Mucosa of stomach (tissue), 1 donor: ENCODE results near the gene PLSCR1.
"Not testable (repeated sequence)": the region's sequence is repeated elsewhere in the genome, so short reads cannot be mapped to it uniquely, and the experiment has no call there.

Source experiments
- H3K27me3 ChIP-seq: one replicate; pipeline ENCODE4 v1.7.0; 2013; ENCODE audit warnings: mild to moderate bottlenecking, low read length; ENCODE audit not compliant: control insufficient read depth, insufficient read depth
- H3K36me3 ChIP-seq: one replicate; pipeline ENCODE4 v1.7.0; 2013; ENCODE audit warnings: low read length; ENCODE audit not compliant: control insufficient read depth, insufficient read depth
- H3K4me1 ChIP-seq: one replicate; pipeline ENCODE4 v1.7.0; 2013; ENCODE audit warnings: mild to moderate bottlenecking, low read length; ENCODE audit not compliant: control insufficient read depth, insufficient read depth
- H3K4me3 ChIP-seq: one replicate; pipeline ENCODE4 v1.7.0; 2013; ENCODE audit warnings: low read length
- H3K9ac ChIP-seq: one replicate; pipeline ENCODE4 v1.7.0; 2013; ENCODE audit warnings: mild to moderate bottlenecking, low read length, moderate library complexity
- H3K9me3 ChIP-seq: one replicate; pipeline ENCODE4 v1.7.0; 2013; ENCODE audit warnings: mild to moderate bottlenecking, low read length, moderate library complexity; ENCODE audit not compliant: control insufficient read depth
- donor health status: Pancreatic carcinoma.

The PLSCR1 gene

GRCh38 chr3:146503461-146504202, 40.8 kb downstream of the PLSCR1 start:
- H3K9me3 ChIP-seq = no peaks in the 10 kb centered on the region
- H3K4me1 ChIP-seq = peaks cover 27% of the 10 kb centered on the region
- no peaks in the 10 kb centered on the region for H3K36me3 ChIP-seq
- no peak overlapping the region for H3K4me3 ChIP-seq
- H3K9ac ChIP-seq = no peak overlapping the region
- H3K27me3 ChIP-seq = no peaks in the 10 kb centered on the region

GRCh38 chr3:146502887-146503460, 41.4 kb downstream of the PLSCR1 start:
- H3K9me3 ChIP-seq = no peaks in the 10 kb centered on the region
- no peak overlapping the region for H3K9ac ChIP-seq
- H3K36me3 ChIP-seq = no peaks in the 10 kb centered on the region
- no peak overlapping the region for H3K4me3 ChIP-seq
- H3K27me3 ChIP-seq = no peaks in the 10 kb centered on the region
- H3K4me1 ChIP-seq = peaks cover 27% of the 10 kb centered on the region

GRCh38 chr3:146501752-146502151, 42.7 kb downstream of the PLSCR1 start:
- Histone ChIP-seq H3K4me1 (peaks cover 19% of the 10 kb centered on the region), H3K27me3 (no peaks in the 10 kb centered on the region), H3K4me3 (no peak overlapping the region), H3K36me3 (no peaks in the 10 kb centered on the region), H3K9ac (no peak overlapping the region), H3K9me3 (no peaks in the 10 kb centered on the region)

- Histone ChIP-seq H3K4me1 (peaks cover 12% of the 10 kb centered on the region), H3K9me3 (no peaks in the 10 kb centered on the region), H3K36me3 (no peaks in the 10 kb centered on the region), H3K27me3 (no peaks in the 10 kb centered on the region), H3K9ac (no peak overlapping the region), H3K4me3 (no peak overlapping the region)
Observed at GRCh38 chr3:146499701-146500100, 44.7 kb downstream of the PLSCR1 start.

GRCh38 chr3:146498002-146498736, 46.2 kb downstream of the PLSCR1 start:
- no peaks in the 10 kb centered on the region for H3K36me3 ChIP-seq
- no peak overlapping the region for H3K4me3 ChIP-seq
- no peaks in the 10 kb centered on the region for H3K27me3 ChIP-seq
- H3K9me3 ChIP-seq = no peaks in the 10 kb centered on the region
- H3K9ac ChIP-seq = no peak overlapping the region
- peaks cover 8% of the 10 kb centered on the region for H3K4me1 ChIP-seq

- not testable (repeated sequence) for H3K4me3 ChIP-seq
Observed at GRCh38 chr3:146497145-146497843, 47.1 kb downstream of the PLSCR1 start.

GRCh38 chr3:146496726-146497125, 47.7 kb downstream of the PLSCR1 start:
- no peaks in the 10 kb centered on the region for H3K9me3 ChIP-seq
- H3K27me3 ChIP-seq = no peaks in the 10 kb centered on the region
- no peaks in the 10 kb centered on the region for H3K36me3 ChIP-seq
- no peak overlapping the region for H3K4me3 ChIP-seq
- H3K4me1 ChIP-seq = no peaks in the 10 kb centered on the region
- H3K9ac ChIP-seq = no peak overlapping the region

More at GRCh38 chr3:146497145-146497843, 47.1 kb downstream of the PLSCR1 start:
- not testable (repeated sequence) for H3K9me3 ChIP-seq, H3K36me3 ChIP-seq, H3K27me3 ChIP-seq, H3K9ac ChIP-seq, H3K4me1 ChIP-seq

GRCh38 chr3:146496251-146496650, 48.2 kb downstream of the PLSCR1 start:
- no peaks in the 10 kb centered on the region for H3K4me1 ChIP-seq
- no peak overlapping the region for H3K4me3 ChIP-seq
- H3K9me3 ChIP-seq = no peaks in the 10 kb centered on the region
- H3K36me3 ChIP-seq = no peaks in the 10 kb centered on the region
- no peak overlapping the region for H3K9ac ChIP-seq
- no peaks in the 10 kb centered on the region for H3K27me3 ChIP-seq

GRCh38 chr3:146493761-146494160, 50.6 kb downstream of the PLSCR1 start:
- Histone ChIP-seq H3K9me3 (no peaks in the 10 kb centered on the region), H3K4me3 (no peak overlapping the region), H3K36me3 (no peaks in the 10 kb centered on the region), H3K4me1 (no peaks in the 10 kb centered on the region), H3K9ac (no peak overlapping the region), H3K27me3 (no peaks in the 10 kb centered on the region)

GRCh38 chr3:146493221-146493620, 51.2 kb downstream of the PLSCR1 start:
- Histone ChIP-seq H3K36me3 (no peaks in the 10 kb centered on the region), H3K4me3 (no peak overlapping the region), H3K9ac (no peak overlapping the region), H3K27me3 (no peaks in the 10 kb centered on the region), H3K4me1 (no peaks in the 10 kb centered on the region), H3K9me3 (no peaks in the 10 kb centered on the region)

- Histone ChIP-seq H3K9ac (no peak overlapping the region), H3K9me3 (no peaks in the 10 kb centered on the region), H3K4me3 (no peak overlapping the region), H3K36me3 (no peaks in the 10 kb centered on the region), H3K27me3 (no peaks in the 10 kb centered on the region), H3K4me1 (no peaks in the 10 kb centered on the region)
Observed at GRCh38 chr3:146491303-146491702, 53.1 kb downstream of the PLSCR1 start.

- Histone ChIP-seq H3K4me3 (no peak overlapping the region), H3K36me3 (no peaks in the 10 kb centered on the region), H3K9ac (no peak overlapping the region), H3K9me3 (no peaks in the 10 kb centered on the region), H3K27me3 (no peaks in the 10 kb centered on the region), H3K4me1 (no peaks in the 10 kb centered on the region)
Observed at GRCh38 chr3:146485297-146485696, 59.1 kb downstream of the PLSCR1 start.
